Measurements from ENCODE around the gene DTYMK. TPM values are rescaled to one million over a fixed set of nuclear protein-coding genes. Genes with fewer than 3 reads are reported as not detected.

Gene DTYMK
- total RNA-seq, 2 experiments from 2014 or later = 88.0 to 93.8 TPM

DNA sequence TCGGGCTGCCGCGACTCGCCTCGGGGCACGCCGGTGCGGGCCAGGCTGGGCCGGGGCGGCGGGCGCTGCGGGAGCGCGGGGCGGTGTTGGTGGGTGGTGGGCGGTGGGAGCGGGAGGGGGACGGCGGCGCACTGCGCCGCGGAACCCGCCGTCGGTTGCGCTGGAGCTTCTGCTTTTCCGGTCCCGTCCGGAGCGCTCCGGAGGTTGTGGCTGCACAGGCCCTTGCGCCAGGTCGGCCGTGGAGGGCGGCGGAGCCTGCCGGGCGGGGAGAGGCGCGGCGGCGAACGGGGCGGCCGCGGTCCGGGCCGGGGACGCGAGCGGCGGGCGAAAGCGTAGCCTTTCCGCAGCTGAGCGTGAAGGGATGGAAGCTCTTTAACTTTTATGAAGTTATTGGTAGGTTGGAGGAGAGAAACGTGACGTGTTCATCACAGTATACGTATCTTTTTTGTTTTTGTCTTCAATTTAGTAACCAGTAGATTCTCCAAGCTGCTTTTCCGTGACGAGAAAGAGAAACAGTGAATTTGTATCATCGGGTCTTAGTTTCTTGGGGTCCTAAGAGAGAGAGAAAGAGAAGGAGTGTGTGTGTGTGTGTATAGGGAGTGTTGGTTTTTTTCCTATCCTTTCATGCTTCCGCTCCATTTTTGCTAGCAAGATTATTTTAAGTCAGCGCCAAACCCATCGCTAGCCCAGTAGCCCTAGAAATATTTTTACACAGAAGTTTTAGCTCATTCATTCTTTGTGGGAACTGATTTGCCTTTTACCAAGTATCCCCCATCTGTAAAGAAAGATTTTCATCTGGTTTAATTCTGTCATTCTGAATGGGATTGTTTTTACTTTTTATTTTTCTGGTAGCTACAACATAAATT, 48.6 kb downstream of the DTYMK start:
- peak; percentile 37 for DNase-seq
- peaks cover 57% of the 10 kb centered on the region for H3K4me1 Mint-ChIP-seq (ENCODE audit: low read depth)

GRCh38 chr2:241637018-241637794, 49.4 kb downstream of the DTYMK start, which contains the start of the genes ATG4B and THAP4:
TSS of gene ATG4B (plus strand) at chr2:241637693. CDS start at chr2:241637715, 22 bp downstream.
TSS of gene THAP4 (minus strand) at chr2:241637158. CDS start at chr2:241637017, 141 bp downstream.
- Mint-ChIP-seq H3K4me3 (peak within 1 kb of the TSS; percentile 84), H3K9me3 (peaks cover 6% of the 10 kb centered on the region), H3K36me3 (ENCODE audit: low read depth) (peaks cover 21% of the 10 kb centered on the region), H3K27me3 (ENCODE audit: low read depth) (no peaks in the 10 kb centered on the region), H3K27ac (peak within 1 kb of the TSS; percentile 80), H3K4me1 (ENCODE audit: low read depth) (peaks cover 54% of the 10 kb centered on the region)
- CTCF ChIA-PET = interaction anchor here (1.2 kb wide), 1 partner anchor 22 kb away, joined by 6 read pairs; no protein-coding TSS in a partner anchor
- DNase-seq = peak; percentile 76
- intact Hi-C loops (cut with micrococcal nuclease) = loop anchor here (1.0 to 10.0 kb wide), 10 partner anchors 16 to 1072 kb away; partner anchors contain the start of genes D2HGDH, DTYMK, DUSP28 and HDLBP

More for the DNA sequence above, 48.6 kb downstream of the DTYMK start:
- CTCF ChIA-PET = interaction anchor here (1.2 kb wide), 1 partner anchor 21 kb away, joined by 6 read pairs; no protein-coding TSS in a partner anchor
- peaks cover 6% of the 10 kb centered on the region for H3K9me3 Mint-ChIP-seq
- peaks cover 16% of the 10 kb centered on the region for H3K36me3 Mint-ChIP-seq (ENCODE audit: low read depth)
- intact Hi-C loops (cut with micrococcal nuclease) = loop anchor here (1.0 to 10.0 kb wide), 10 partner anchors 17 to 1073 kb away; partner anchors contain the start of genes D2HGDH, DTYMK, DUSP28 and HDLBP
- peak overlapping the region; percentile 84 for H3K4me3 Mint-ChIP-seq
- H3K27me3 Mint-ChIP-seq (ENCODE audit: low read depth) = no peaks in the 10 kb centered on the region
- peak overlapping the region; percentile 63 for H3K27ac Mint-ChIP-seq

DNA sequence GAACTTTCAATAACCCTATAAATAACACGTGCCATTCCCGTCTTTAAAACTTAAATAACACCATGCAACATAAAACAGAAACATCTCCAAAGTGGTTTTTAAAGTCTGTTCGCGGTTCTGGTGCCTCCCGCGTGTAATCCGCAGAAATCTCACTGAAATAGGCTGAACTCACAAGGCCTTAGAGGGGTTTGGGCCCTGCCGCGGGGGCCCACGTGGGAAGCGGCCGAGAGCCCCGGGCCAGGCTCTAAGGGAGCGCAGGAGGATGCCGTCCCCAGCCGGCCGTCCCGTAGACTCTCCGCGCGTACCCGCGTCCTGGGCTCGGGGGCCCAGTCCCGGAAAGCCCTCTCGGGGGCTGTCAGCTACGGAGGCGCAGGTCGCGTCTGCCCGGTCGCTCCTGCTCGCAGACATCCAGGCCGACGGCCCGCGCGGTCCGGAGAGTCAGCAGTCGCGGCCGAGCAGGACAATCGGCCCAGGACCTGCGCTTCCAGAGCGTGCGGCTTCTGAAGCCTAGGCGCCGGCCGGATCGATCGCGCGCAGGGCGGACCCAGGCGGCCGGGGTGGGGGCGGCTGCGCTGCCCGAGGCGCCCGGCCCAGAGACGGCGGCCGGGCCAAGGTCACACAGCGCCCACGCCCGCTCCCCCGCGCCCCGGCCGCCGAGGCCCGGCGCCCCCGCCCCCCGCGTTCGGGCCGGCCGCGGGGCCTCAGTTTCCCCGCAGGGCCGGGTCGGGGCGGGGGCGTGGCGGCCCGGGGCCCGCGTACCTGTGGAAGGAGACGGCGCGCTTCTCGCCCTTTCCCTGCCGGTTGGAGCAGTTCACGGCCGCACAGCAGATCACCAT, 50.2 kb downstream of the DTYMK start:
- Mint-ChIP-seq H3K27ac (peak overlapping the region; percentile 56), H3K4me3 (peak overlapping the region; percentile 78), H3K4me1 (ENCODE audit: low read depth) (peaks cover 46% of the 10 kb centered on the region), H3K36me3 (ENCODE audit: low read depth) (peaks cover 23% of the 10 kb centered on the region), H3K9me3 (peaks cover 6% of the 10 kb centered on the region), H3K27me3 (ENCODE audit: low read depth) (no peaks in the 10 kb centered on the region)
- DNase-seq = peak; percentile 36
- CTCF ChIA-PET = no interaction called here
- intact Hi-C loops (cut with micrococcal nuclease) = loop anchor here (1.0 to 10.0 kb wide), 10 partner anchors 16 to 1072 kb away; partner anchors contain the start of genes D2HGDH, DTYMK, DUSP28 and HDLBP

GRCh38 chr2:241635756-241636155, 50.9 kb downstream of the DTYMK start:
- DNase-seq = no peak
- Mint-ChIP-seq H3K27me3 (ENCODE audit: low read depth) (no peaks in the 10 kb centered on the region), H3K27ac (no peak overlapping the region), H3K4me1 (ENCODE audit: low read depth) (peaks cover 42% of the 10 kb centered on the region), H3K4me3 (peak overlapping the region; percentile 78), H3K9me3 (peaks cover 6% of the 10 kb centered on the region), H3K36me3 (ENCODE audit: low read depth) (peaks cover 23% of the 10 kb centered on the region)
- CTCF ChIA-PET = interaction anchor here (0.7 kb wide), 1 partner anchor 26 kb away, joined by 3 read pairs; no protein-coding TSS in a partner anchor
- intact Hi-C loops (cut with micrococcal nuclease) = loop anchor here (2.0 to 10.0 kb wide), 5 partner anchors 15 to 1071 kb away; partner anchors contain the start of genes DUSP28, MTERF4, RNPEPL1 and STK25

- CTCF ChIA-PET = no interaction called here
- no peak overlapping the region for H3K27ac Mint-ChIP-seq
- H3K4me1 Mint-ChIP-seq (ENCODE audit: low read depth) = peaks cover 24% of the 10 kb centered on the region
- H3K4me3 Mint-ChIP-seq = no peak overlapping the region
- H3K9me3 Mint-ChIP-seq = no peaks in the 10 kb centered on the region
- DNase-seq = no peak
- intact Hi-C loops (cut with micrococcal nuclease) = loop anchor here (10.0 kb wide), 1 partner anchor 1069 kb away; the partner anchor contains the start of genes DUSP28 and RNPEPL1
- H3K27me3 Mint-ChIP-seq (ENCODE audit: low read depth) = no peaks in the 10 kb centered on the region
- peaks cover 20% of the 10 kb centered on the region for H3K36me3 Mint-ChIP-seq (ENCODE audit: low read depth)
These were observed 53.1 kb downstream of the DTYMK start for GRCh38 chr2:241633561-241633960.

DNA sequence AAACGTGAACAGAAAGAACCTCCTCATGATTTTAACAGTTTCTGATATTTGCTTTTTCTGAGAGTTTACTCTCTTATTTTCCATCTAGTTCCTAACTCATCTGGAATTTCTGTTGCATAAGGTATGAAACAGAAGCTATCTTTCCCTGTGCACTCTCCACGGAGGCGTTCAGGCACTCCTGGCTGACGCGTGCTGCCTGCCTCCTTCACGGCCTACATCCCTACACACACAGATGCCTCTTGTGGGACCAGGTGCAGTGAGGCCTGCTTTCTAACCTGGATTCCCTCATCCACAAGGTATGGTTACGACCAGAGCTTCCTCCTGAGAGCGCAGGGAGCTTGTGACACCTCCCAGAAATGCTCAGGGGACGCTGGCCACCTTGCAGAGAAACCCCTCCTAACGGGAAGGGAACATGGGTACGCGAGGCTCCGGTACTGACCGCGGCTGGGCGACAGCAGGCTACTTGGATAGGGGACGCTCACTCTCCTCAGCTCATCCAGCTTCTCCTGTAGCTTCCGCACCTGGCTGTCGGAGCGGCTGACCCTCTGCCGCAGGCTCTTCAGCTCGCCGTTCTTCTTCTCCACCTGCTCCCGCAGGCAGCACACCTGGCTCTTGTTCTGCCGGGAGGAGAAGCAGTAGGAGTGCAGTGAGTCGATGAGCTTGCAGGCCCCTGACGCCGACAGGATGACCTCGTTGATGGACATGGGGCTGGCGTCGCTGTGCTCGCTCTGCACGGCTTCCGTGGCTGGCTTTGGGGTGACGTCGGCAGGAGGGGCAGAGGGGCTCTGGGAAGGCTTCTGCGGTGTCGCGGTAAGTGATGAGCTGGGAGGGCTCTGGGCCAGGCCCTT, 53.9 kb downstream of the DTYMK start:
- no peak overlapping the region for H3K27ac Mint-ChIP-seq
- H3K9me3 Mint-ChIP-seq = no peaks in the 10 kb centered on the region
- no peak overlapping the region for H3K4me3 Mint-ChIP-seq
- H3K27me3 Mint-ChIP-seq (ENCODE audit: low read depth) = no peaks in the 10 kb centered on the region
- H3K36me3 Mint-ChIP-seq (ENCODE audit: low read depth) = peaks cover 27% of the 10 kb centered on the region
- intact Hi-C loops (cut with micrococcal nuclease) = loop anchor here (10.0 kb wide), 1 partner anchor 1068 kb away; the partner anchor contains the start of genes DUSP28 and RNPEPL1
- no peak for DNase-seq
- CTCF ChIA-PET = no interaction called here
- peaks cover 23% of the 10 kb centered on the region for H3K4me1 Mint-ChIP-seq (ENCODE audit: low read depth)

GRCh38 chr2:241629762-241630435, 56.7 kb downstream of the DTYMK start:
- Mint-ChIP-seq H3K4me3 (no peak overlapping the region), H3K4me1 (ENCODE audit: low read depth) (peaks cover 13% of the 10 kb centered on the region), H3K27me3 (ENCODE audit: low read depth) (no peaks in the 10 kb centered on the region), H3K27ac (no peak overlapping the region), H3K9me3 (no peaks in the 10 kb centered on the region), H3K36me3 (ENCODE audit: low read depth) (peaks cover 29% of the 10 kb centered on the region)
- intact Hi-C loops (cut with micrococcal nuclease) = loop anchor here (10.0 kb wide), 1 partner anchor 1065 kb away; the partner anchor contains the start of genes DUSP28 and RNPEPL1
- CTCF ChIA-PET = no interaction called here
- DNase-seq = no peak

- peaks cover 23% of the 10 kb centered on the region for H3K36me3 Mint-ChIP-seq (ENCODE audit: low read depth)
- H3K4me1 Mint-ChIP-seq (ENCODE audit: low read depth) = peaks cover 12% of the 10 kb centered on the region
- CTCF ChIA-PET = no interaction called here
- no peaks in the 10 kb centered on the region for H3K27me3 Mint-ChIP-seq (ENCODE audit: low read depth)
- H3K27ac Mint-ChIP-seq = no peak overlapping the region
- H3K9me3 Mint-ChIP-seq = no peaks in the 10 kb centered on the region
- intact Hi-C loops (cut with micrococcal nuclease) = no loop called here
- no peak for DNase-seq
- no peak overlapping the region for H3K4me3 Mint-ChIP-seq
These were observed 58.9 kb downstream of the DTYMK start for GRCh38 chr2:241627675-241628074.
